Brain microvascular endothelial cell (primary cell): ENCODE measurements around the gene CABLES1.
"Not testable (repeated sequence)": the region's sequence is repeated elsewhere in the genome, so short reads cannot be mapped to it uniquely, and the experiment has no call there.

ENCODE experiments used
- DNase-seq: peaks from one replicate; pipeline ENCODE4 v3.0.0-alpha.2; 2020
- H3K27ac ChIP-seq: fragments of 250-450 bp; sonication (Bioruptor Pico); 2 replicates; pipeline ENCODE4 v1.5.1; 2020; ENCODE audit warnings: mild to moderate bottlenecking, moderate library complexity
- H3K27me3 ChIP-seq: fragments of 250-450 bp; sonication (Bioruptor Pico); replicated peaks from 2 replicates; pipeline ENCODE4 v1.5.1; 2020; ENCODE audit warnings: mild to moderate bottlenecking
- H3K36me3 ChIP-seq: fragments of 250-450 bp; sonication (Bioruptor Pico); replicated peaks from 2 replicates; pipeline ENCODE4 v1.5.1; 2020; ENCODE audit warnings: mild to moderate bottlenecking
- H3K4me3 ChIP-seq: 2 replicates; pipeline ENCODE4 v1.5.1; 2011; ENCODE audit warnings: low read depth, mild to moderate bottlenecking, control low read depth, low read length, moderate library complexity
- in situ Hi-C: cut with HindIII; loops from 2 replicates; pipeline ENCODE4 v1.10.0; 2017; ENCODE audit warnings: low sequenced_read_pairs, low pct_ligation_motif_present
- TF ChIP-seq, protein P1 (sequence below): IDR thresholded peaks from 2 replicates; pipeline ENCODE4 v1.5.1; 2011; ENCODE audit warnings: low read depth, mild to moderate bottlenecking, moderate library complexity, low read length, control low read depth, inconsistent platforms; ENCODE audit errors: missing control alignments

The CABLES1 gene

DNA sequence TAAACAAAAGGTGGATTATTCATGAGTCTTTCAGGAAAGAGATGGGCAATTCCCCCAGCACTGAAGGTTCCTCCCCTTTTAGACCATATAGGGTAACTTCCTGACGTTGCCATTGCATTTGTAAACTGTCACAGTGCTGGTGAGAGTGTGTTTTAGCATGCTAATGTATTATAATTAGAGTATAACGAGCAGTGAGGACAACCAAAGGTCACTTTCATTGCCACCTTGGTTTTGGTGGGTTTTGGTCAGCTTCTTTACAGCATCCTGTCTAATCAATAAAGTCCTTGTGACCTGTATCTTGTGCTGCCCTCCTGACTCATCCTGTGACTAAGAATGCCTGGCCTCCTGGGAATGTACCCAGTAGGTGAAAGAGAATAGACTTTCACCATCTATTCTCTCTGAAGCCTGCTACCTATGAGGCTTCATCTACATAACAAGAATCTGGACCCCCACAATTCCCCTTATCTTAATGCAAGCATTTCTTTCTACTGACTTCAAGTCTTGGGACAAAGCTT, 148.7 kb downstream of the CABLES1 start:
- H3K36me3 ChIP-seq: no peaks in the 10 kb centered on the region
- TF ChIP-seq, protein P1, sequence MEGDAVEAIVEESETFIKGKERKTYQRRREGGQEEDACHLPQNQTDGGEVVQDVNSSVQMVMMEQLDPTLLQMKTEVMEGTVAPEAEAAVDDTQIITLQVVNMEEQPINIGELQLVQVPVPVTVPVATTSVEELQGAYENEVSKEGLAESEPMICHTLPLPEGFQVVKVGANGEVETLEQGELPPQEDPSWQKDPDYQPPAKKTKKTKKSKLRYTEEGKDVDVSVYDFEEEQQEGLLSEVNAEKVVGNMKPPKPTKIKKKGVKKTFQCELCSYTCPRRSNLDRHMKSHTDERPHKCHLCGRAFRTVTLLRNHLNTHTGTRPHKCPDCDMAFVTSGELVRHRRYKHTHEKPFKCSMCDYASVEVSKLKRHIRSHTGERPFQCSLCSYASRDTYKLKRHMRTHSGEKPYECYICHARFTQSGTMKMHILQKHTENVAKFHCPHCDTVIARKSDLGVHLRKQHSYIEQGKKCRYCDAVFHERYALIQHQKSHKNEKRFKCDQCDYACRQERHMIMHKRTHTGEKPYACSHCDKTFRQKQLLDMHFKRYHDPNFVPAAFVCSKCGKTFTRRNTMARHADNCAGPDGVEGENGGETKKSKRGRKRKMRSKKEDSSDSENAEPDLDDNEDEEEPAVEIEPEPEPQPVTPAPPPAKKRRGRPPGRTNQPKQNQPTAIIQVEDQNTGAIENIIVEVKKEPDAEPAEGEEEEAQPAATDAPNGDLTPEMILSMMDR: no peak
- H3K4me3 ChIP-seq: no peak overlapping the region
- H3K27ac ChIP-seq: no peak overlapping the region
- no peaks in the 10 kb centered on the region for H3K27me3 ChIP-seq
- DNase-seq: peak; percentile 47
- in situ Hi-C loops: no loop called here

DNA sequence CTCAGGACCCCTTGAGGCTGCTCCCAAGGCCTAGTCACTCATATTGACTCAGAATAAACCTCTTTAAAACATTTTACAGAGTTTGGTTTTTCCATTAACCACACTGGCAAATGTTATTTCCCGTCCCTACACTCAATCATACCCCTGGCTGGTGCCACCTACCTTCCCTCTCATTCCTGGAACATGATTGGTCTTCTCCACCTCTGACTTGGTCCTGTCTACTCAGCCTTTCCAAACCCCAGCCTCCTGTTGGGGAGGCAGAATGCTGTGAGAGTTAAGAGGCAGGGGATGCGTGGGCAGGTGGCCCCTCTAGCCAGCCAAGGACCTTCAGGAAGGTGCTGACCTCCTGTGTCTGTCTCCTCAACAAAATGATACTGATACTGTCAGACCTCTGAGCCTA, 149.3 kb downstream of the CABLES1 start:
- Histone ChIP-seq H3K27ac (no peak overlapping the region), H3K36me3 (no peaks in the 10 kb centered on the region), H3K4me3 (no peak overlapping the region), H3K27me3 (no peaks in the 10 kb centered on the region)
- in situ Hi-C loops: no loop called here
- TF ChIP-seq, protein P1: no peak
- no peak for DNase-seq

DNA sequence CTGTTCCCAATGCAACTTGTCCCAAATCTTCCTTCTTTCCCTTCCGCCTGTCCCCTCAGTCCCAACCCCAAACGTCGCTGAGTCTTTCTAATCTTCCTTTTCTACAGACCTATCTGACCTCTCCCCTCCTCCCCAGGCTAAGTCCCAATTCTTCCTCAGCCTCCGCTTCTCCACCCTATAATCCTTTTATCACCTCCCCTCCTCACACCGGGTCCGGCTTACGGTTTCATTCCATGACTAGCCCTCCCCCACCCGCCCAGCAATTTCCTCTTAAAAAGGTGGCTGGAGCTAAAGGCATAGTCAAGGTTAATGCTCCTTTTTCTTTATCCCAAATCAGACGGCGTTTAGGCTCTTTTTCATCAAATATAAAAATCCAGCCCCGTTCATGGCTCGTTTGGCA, 150.3 kb downstream of the CABLES1 start:
- H3K4me3 ChIP-seq, H3K36me3 ChIP-seq, H3K27ac ChIP-seq, DNase-seq, H3K27me3 ChIP-seq, in situ Hi-C loops: not testable (repeated sequence)

DNA sequence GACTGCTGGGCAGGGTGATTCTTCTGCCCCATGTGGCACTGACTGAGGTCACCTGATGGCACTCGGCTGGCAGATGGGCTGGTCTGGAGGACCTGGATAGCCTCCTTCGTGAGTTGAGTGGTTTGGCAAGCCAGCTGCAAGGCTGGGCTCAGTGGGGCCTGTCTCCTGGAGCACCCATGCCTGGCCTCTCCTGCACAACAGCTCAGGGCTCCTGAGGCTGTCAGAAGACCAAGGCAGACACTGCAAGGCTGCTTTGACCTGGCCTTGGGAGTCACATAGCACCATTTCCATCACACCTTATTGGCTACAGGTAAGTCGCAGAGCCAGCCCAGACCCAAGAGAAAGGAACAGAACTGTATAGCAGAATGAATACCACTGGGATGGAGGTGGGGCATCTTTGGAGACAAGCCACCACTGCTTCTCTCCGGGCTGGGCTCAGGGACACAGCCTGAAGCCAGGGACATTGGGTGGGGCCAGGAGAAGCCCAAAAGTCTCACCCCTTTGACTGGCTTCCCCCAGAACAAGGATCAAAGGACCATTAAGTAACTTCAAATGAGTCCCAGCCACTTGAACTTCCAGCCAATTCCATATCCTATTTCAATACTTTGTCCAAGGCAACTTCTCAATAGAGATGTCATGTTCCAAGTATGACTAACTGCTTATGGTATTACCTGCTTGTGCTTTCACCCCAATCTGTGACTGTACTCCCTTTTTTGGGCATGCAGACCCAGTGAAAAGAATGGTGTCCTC, 156.3 kb downstream of the CABLES1 start:
- H3K4me3 ChIP-seq: no peak overlapping the region
- H3K36me3 ChIP-seq: no peaks in the 10 kb centered on the region
- TF ChIP-seq, protein P1: no peak
- DNase-seq: peak; percentile 24
- no peak overlapping the region for H3K27ac ChIP-seq
- in situ Hi-C loops: no loop called here
- H3K27me3 ChIP-seq: no peaks in the 10 kb centered on the region

DNA sequence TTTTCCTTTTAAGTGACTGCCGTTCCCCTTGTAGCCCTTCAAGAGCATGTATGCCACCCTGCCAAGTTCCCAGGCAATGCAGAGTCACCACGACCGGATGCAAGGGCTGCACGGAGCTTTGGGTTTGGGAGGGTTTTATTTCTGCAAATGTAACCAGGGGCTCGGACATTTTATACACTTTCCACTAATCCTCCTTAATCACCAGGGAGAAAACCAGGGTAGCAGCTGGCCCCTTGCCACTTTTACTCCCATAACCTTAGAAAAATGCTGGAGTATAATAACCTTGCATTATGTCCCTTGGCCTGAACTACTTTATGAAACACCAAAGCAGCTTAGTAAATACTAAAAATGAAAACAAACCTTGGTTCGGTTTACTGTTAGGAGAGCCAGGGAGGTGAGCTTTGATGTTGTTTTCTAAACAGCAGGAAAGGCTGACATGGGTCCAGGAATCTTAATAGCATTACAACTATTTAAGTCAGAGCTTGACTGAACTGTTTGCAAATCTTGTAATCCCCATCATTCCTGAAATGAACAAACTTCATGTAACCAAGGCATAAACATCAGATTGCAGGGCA, 165.0 kb downstream of the CABLES1 start:
- no peaks in the 10 kb centered on the region for H3K36me3 ChIP-seq
- TF ChIP-seq, protein P1: no peak
- DNase-seq: no peak
- no peaks in the 10 kb centered on the region for H3K27me3 ChIP-seq
- no peak overlapping the region for H3K4me3 ChIP-seq
- H3K27ac ChIP-seq: no peak overlapping the region
- in situ Hi-C loops: no loop called here

DNA sequence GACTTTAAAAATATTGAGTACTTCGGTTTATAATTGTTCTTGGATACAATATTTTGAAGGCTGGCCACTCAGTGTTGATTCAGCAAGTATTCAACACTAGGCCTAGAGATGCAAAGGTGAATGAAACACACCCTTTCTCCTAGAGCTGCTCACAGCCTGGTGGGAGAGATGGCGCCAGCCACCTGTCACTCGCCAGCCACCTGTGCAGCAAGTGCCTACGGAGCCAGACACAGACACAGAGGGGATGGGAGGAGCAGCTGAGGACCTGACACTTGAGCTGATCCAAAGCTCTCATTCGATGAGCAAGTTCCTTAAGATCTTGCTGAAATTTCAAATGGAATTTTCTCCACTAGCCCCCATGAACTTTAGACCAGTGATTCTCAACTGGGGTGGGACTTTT, 166.7 kb downstream of the CABLES1 start:
- DNase-seq: no peak
- in situ Hi-C loops: no loop called here
- H3K27me3 ChIP-seq: no peaks in the 10 kb centered on the region
- H3K36me3 ChIP-seq: no peaks in the 10 kb centered on the region
- TF ChIP-seq, protein P1: no peak
- H3K4me3 ChIP-seq: no peak overlapping the region
- peak overlapping the region; percentile 94 for H3K27ac ChIP-seq
